H1 (cell line): ENCODE data around the gene ELOA.
"Not testable (repeated sequence)": the region's sequence is repeated elsewhere in the genome, so short reads cannot be mapped to it uniquely, and the experiment has no call there.

Source experiments
- ATF2 ChIP-seq: IDR thresholded peaks from 2 replicates; pipeline ENCODE4 v1.6.1; 2012; ENCODE audit warnings: low read length, inconsistent platforms
- BRCA1 ChIP-seq: IDR thresholded peaks from 2 replicates; pipeline ENCODE4 v1.6.1; 2012; ENCODE audit warnings: low read depth, low read length, improper control_type of control experiment
- CTCF ChIP-seq, 3 experiments: IDR thresholded peaks; 1 replicate in 2 of 3; 2 replicates in 1 of 3; pipeline versions ENCODE4 v1.5.1 to v1.6.1; 2011; ENCODE audit warnings: low read length in 3 of 3, mild to moderate bottlenecking in 3 of 3, inconsistent platforms in 2 of 3, low read depth in 1 of 3, moderate library complexity in 1 of 3; ENCODE audit not compliant: insufficient read depth in 1 of 3; ENCODE audit errors: control extremely low read depth in 1 of 3
- EZH2 ChIP-seq: fragments of 200-600 bp; sonication (generic); IDR thresholded peaks from 2 replicates; pipeline ENCODE4 v1.7.1; 2012; ENCODE audit warnings: low read depth, mild to moderate bottlenecking, moderate library complexity, low read length, inconsistent platforms; ENCODE audit not compliant: severe bottlenecking
- JUND ChIP-seq: IDR thresholded peaks from 2 replicates; pipeline ENCODE4 v1.6.1; 2011; ENCODE audit warnings: mild to moderate bottlenecking, improper control_type of control experiment, low read length
- MAFK ChIP-seq: IDR thresholded peaks from 2 replicates; pipeline ENCODE4 v1.6.1; 2012; ENCODE audit warnings: low read depth, mild to moderate bottlenecking, improper control_type of control experiment, low read length
- NANOG ChIP-seq: IDR thresholded peaks from 2 replicates; pipeline ENCODE4 v1.6.1; 2011; ENCODE audit warnings: low read length, low read depth, mild to moderate bottlenecking, inconsistent platforms; ENCODE audit not compliant: insufficient read depth, poor library complexity, severe bottlenecking
- POLR2A ChIP-seq, 2 experiments: IDR thresholded peaks; 1 replicate in 1 of 2; 2 replicates in 1 of 2; pipeline ENCODE4 v1.6.1; 2011; ENCODE audit warnings: low read depth in 2 of 2, low read length in 2 of 2, mild to moderate bottlenecking in 2 of 2; ENCODE audit errors: control extremely low read depth in 1 of 2
- SIN3A ChIP-seq, 2 experiments: IDR thresholded peaks in 1 of 2; conservative IDR thresholded peaks in 1 of 2; 2 replicates each; pipeline ENCODE4 v1.6.1; 2011 to 2012; ENCODE audit warnings: low read length in 2 of 2, improper control_type of control experiment in 1 of 2, low read depth in 1 of 2, mild to moderate bottlenecking in 1 of 2
- TAF1 ChIP-seq: IDR thresholded peaks from 2 replicates; pipeline ENCODE4 v1.6.1; 2011; ENCODE audit warnings: mild to moderate bottlenecking, low read depth, low read length
- TBP ChIP-seq: IDR thresholded peaks from 2 replicates; pipeline ENCODE4 v1.6.1; 2011; ENCODE audit warnings: low read depth, low read length, improper control_type of control experiment

GRCh38 chr1:23783141-23783540 is 39.9 kb downstream of the ELOA start:
- not testable (repeated sequence) for TF ChIP-seq BRCA1; POLR2A (IDR thresholded peaks at IDR 0.05; ENCODE audit: control extremely low read depth in 1 of 2, low read depth in 2 of 2, low read length in 2 of 2); MAFK; EZH2; CTCF (IDR thresholded peaks at IDR 0.05; ENCODE audit: control extremely low read depth in 1 of 3, insufficient read depth in 1 of 3, low read depth in 1 of 3, low read length in 3 of 3); JUND; TBP; NANOG; TAF1; SIN3A (conservative IDR thresholded peaks at IDR 0.05 in 1 of 2, IDR thresholded peaks at IDR 0.05 in 1 of 2; ENCODE audit: low read depth in 1 of 2, low read length in 2 of 2); ATF2
